K562 (cell line): ENCODE data around the gene SLC39A11. TPM values are rescaled to one million over a fixed set of nuclear protein-coding genes. Genes with fewer than 3 reads are reported as not detected.

Experiments
- ATAC-seq: fragments of 200-7000 bp; cut with Tn5 transposase; 3 replicates; pipeline ENCODE4 v1.9.1; 2020; ENCODE audit warnings: moderate library complexity
- BruUV-seq: library from RNA; stranded (reverse); fragments of 400-500 nt; replicated peaks from 2 replicates; lab custom pipeline; 2021; lab: Mats Ljungman, UMichigan
- CTCF ChIA-PET: fragments of 300-600 bp; formaldehyde crosslinking; extraction: SDS; loops from one replicate; lab custom pipeline; 2021; ENCODE audit warnings: low intra/inter-chr PET ratio; lab: Yijun Ruan, JAX
- POLR2A ChIA-PET: fragments of 300-600, 350-650 bp; sonication (Branson Sonifier 250); formaldehyde crosslinking; extraction: SDS; loops from one replicate; lab custom pipeline; 2021; ENCODE audit warnings: antibody characterized with exemption, inconsistent platforms; lab: Yijun Ruan, JAX
- DNase-seq, 4 experiments: peaks; one replicate each; pipeline versions ENCODE4 v3.0.0 to v3.0.0-alpha.2; 2011 to 2018; ENCODE audit warnings: low spot score in 3 of 4, mixed read lengths in 3 of 4; ENCODE audit errors: extremely low read depth in 1 of 4
- FAIRE-seq: peaks from 2 replicates; lab custom pipeline; 2011; peaks lifted over from hg19 to GRCh38; lab: Jason Lieb, UNC
- H2AFZ ChIP-seq: 2 replicates; pipeline ENCODE4 v1.6.0; 2011; ENCODE audit warnings: low read depth, low read length, control low read depth, inconsistent platforms
- H3K27ac ChIP-seq: fragments of 200-600 bp; 3 replicates; pipeline ENCODE4 v1.8.0; 2011; ENCODE audit warnings: low read depth, mild to moderate bottlenecking, control low read depth, inconsistent platforms, low read length, moderate library complexity, mixed read lengths; ENCODE audit errors: extremely low read depth
- H3K27me3 ChIP-seq, 2 experiments: fragments of 300-600 bp in 1 of 2; 2 replicates in 1 of 2; 3 replicates in 1 of 2; pipeline versions ENCODE4 v1.6.0 to v1.8.0; 2011; ENCODE audit warnings: inconsistent platforms in 2 of 2, low read length in 2 of 2, mild to moderate bottlenecking in 1 of 2, mixed read lengths in 1 of 2, moderate library complexity in 1 of 2; ENCODE audit not compliant: control insufficient read depth in 2 of 2, insufficient read depth in 2 of 2
- H3K36me3 ChIP-seq: fragments of 300-600 bp; 3 replicates; pipeline ENCODE4 v1.8.0; 2011; ENCODE audit warnings: mild to moderate bottlenecking, low read length, inconsistent platforms; ENCODE audit not compliant: control insufficient read depth, insufficient read depth
- H3K4me1 ChIP-seq, 2 experiments: fragments of 200-600 bp in 1 of 2; replicated peaks in 1 of 2; 2 replicates in 1 of 2; 3 replicates in 1 of 2; pipeline versions ENCODE4 v1.5.1 to v1.8.0; 2011; ENCODE audit warnings: inconsistent platforms in 2 of 2, low read length in 2 of 2, mild to moderate bottlenecking in 1 of 2, mixed read lengths in 1 of 2, moderate library complexity in 1 of 2; ENCODE audit not compliant: control insufficient read depth in 2 of 2, insufficient read depth in 2 of 2
- H3K4me2 ChIP-seq: 2 replicates; pipeline ENCODE4 v1.6.1; 2011; ENCODE audit warnings: low read length, control low read depth, inconsistent platforms, mixed read lengths; ENCODE audit not compliant: insufficient read depth
- H3K4me3 ChIP-seq: fragments of 200-600 bp; sonication (generic), shearing (Covaris generic); 2 replicates; pipeline ENCODE4 v1.5.1; 2016; ENCODE audit warnings: control low read depth, inconsistent platforms
- H3K79me2 ChIP-seq: fragments of 200-600 bp; 3 replicates; pipeline ENCODE4 v1.8.0; 2011; ENCODE audit warnings: low read length, inconsistent platforms; ENCODE audit not compliant: control insufficient read depth, insufficient read depth
- H3K9ac ChIP-seq, 2 experiments: 2 replicates each; pipeline versions ENCODE4 v1.6.0 to v1.6.1; 2011; ENCODE audit warnings: low read depth in 2 of 2, low read length in 2 of 2, control low read depth in 1 of 2, inconsistent platforms in 1 of 2, mild to moderate bottlenecking in 1 of 2, mixed read lengths in 1 of 2; ENCODE audit not compliant: insufficient read depth in 1 of 2
- H3K9me1 ChIP-seq: one replicate; pipeline ENCODE4 v1.6.0; 2011; ENCODE audit warnings: inconsistent platforms, mild to moderate bottlenecking, low read length, moderate library complexity; ENCODE audit not compliant: control insufficient read depth, insufficient read depth
- H3K9me3 ChIP-seq: replicated peaks from 2 replicates; pipeline ENCODE4 v1.5.1; 2011; ENCODE audit warnings: low read depth, low read length, inconsistent platforms; ENCODE audit not compliant: control insufficient read depth, insufficient read depth
- H4K20me1 ChIP-seq: replicated peaks from 2 replicates; pipeline ENCODE4 v1.6.1; 2011; ENCODE audit warnings: low read length, inconsistent platforms, mixed read lengths; ENCODE audit not compliant: control insufficient read depth, insufficient read depth
- KDM5B ChIP-seq: fragments of 200-600 bp; sonication (generic); IDR thresholded peaks from 2 replicates; pipeline ENCODE4 v1.6.1; 2012; ENCODE audit warnings: low read depth, mild to moderate bottlenecking, moderate library complexity, low read length, control low read depth, inconsistent platforms; ENCODE audit not compliant: insufficient replicate concordance
- PHB2 ChIP-seq: fragments of 450-650 bp; IDR thresholded peaks from 2 replicates; pipeline ENCODE4 v1.6.1; 2017; ENCODE audit warnings: low read depth
- POLR3G ChIP-seq: IDR thresholded peaks from 2 replicates; pipeline ENCODE4 v1.6.1; 2011; ENCODE audit not compliant: insufficient read length, insufficient replicate concordance; ENCODE audit errors: extremely low read depth
- ZEB2 ChIP-seq: fragments of 450-650 bp; IDR thresholded peaks from 2 replicates; pipeline ENCODE4 v1.6.1; 2016
- ZKSCAN8 ChIP-seq: fragments of 200-800 bp; sonication (Bioruptor generic); IDR thresholded peaks from 2 replicates; pipeline ENCODE4 v1.6.1; 2016; ENCODE audit warnings: missing genetic modification characterization, missing compliant biosample characterization
- ZNF239 ChIP-seq: fragments of 250-450 bp; sonication (Bioruptor Pico); IDR thresholded peaks from 2 replicates; pipeline ENCODE4 v1.4.0; 2020; ENCODE audit warnings: mild to moderate bottlenecking
- ZNF444 ChIP-seq: fragments of 250-450 bp; sonication (Bioruptor Pico); IDR thresholded peaks from 2 replicates; pipeline ENCODE4 v1.4.0; 2020; ENCODE audit warnings: mild to moderate bottlenecking, moderate library complexity
- WGBS: fragments of 100-300 bp; shearing (Covaris generic); methylation state at CpG from one replicate; pipeline ENCODE4 v1.1.6; 2016; ENCODE audit warnings: low coverage, mixed read lengths; ENCODE audit not compliant: insufficient coverage; ENCODE audit errors: missing lambda C conversion rate; 5-methylcytosine and 5-hydroxymethylcytosine counted together
- in situ Hi-C: fragments of 300-500 bp; cut with MboI; formaldehyde crosslinking; loops from 4 replicates; pipeline ENCODE4 v1.15.0; 2018; ENCODE audit warnings: inconsistent platforms, mixed read lengths
- intact Hi-C: fragments of 100-400 bp; cut with micrococcal nuclease; formaldehyde crosslinking; loops from 2 replicates; pipeline ENCODE4 v1.14.2; 2022
- polyA plus RNA-seq, 8 experiments: library from polyadenylated mRNA; depleted of rRNA in 4 of 8; stranded (reverse) in 5 of 8; unstranded in 3 of 8; fragments of >200 nt; fragmentation: Nextera tagmentation in 2 of 8; fragmentation: Illumina TruSeq in 1 of 8; extraction: Ambion mirVana in 2 of 8; extraction: Trizol in 1 of 8; gene quantifications; 2 replicates each; pipeline versions ENCODE4 v1.2.1 to v1.2.3, GENCODE V29; 2011 to 2014; ENCODE audit warnings: inconsistent platforms in 1 of 8, missing spikeins in 1 of 8
- total RNA-seq, 7 experiments: library from RNA; depleted of rRNA in 6 of 7; stranded (reverse); fragments of >200 nt in 6 of 7; fragmentation: Illumina TruSeq in 2 of 7; extraction: Trizol in 2 of 7; gene quantifications; 2 replicates each; pipeline versions ENCODE4 v1.2.1 to v1.2.3, GENCODE V29; 2011 to 2021; ENCODE audit warnings: low replicate concordance in 1 of 7
- TF ChIP-seq, protein P1 (sequence below): sonication (generic); formaldehyde crosslinking; IDR thresholded peaks from 2 replicates; pipeline ENCODE4 v1.5.0; 2020; ENCODE audit warnings: missing genetic modification reagents
- TF ChIP-seq, protein P2 (sequence below): fragments of 250-450 bp; sonication (Bioruptor Pico); IDR thresholded peaks from 2 replicates; pipeline ENCODE4 v1.6.1; 2021; ENCODE audit warnings: mild to moderate bottlenecking
- TF ChIP-seq, protein P3 (sequence below): sonication (generic); formaldehyde crosslinking; IDR thresholded peaks from 2 replicates; pipeline ENCODE4 v1.8.1; 2023; ENCODE audit warnings: mild to moderate bottlenecking, missing genetic modification reagents
- TF ChIP-seq, protein P4 (sequence below): sonication (generic); formaldehyde crosslinking; IDR thresholded peaks from 2 replicates; pipeline ENCODE4 v1.8.0; 2022; ENCODE audit warnings: mild to moderate bottlenecking, missing genetic modification reagents

Gene SLC39A11
- total and polyA plus RNA-seq, 9 of the 15 experiments (the other 6 are each of a cell fraction or from before 2014, with no cell fraction given) = 10.5 to 26.4 (median 13.4) TPM

DNA sequence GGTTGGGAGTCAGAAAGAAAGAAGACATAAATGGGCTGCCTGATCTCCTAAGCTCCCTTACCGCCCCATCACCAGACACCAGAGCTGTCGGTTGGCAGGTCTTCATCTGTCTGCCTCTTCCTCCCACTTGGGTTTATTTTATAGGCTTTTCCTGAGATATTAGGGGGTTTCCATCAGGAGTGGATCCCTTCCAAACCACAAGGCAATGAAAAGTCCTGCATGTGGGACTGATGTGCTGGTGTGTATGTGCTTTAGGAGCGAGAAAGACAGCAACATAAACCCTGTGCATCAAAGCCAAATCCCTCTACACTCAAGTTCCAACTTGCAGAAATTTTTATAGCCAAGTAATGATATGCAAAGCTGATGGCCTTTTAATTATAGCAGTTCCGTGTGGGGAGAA is 389.5 kb downstream of the SLC39A11 start:
- CTCF ChIA-PET = no interaction called here
- intact Hi-C loops (no loop called here), in situ Hi-C loops (no loop called here)
- no TSS peak for BruUV-seq
- no peaks in the 10 kb centered on the region for H3K36me3 ChIP-seq
- POLR2A ChIA-PET = no interaction called here
- no peaks in the 10 kb centered on the region for H3K79me2 ChIP-seq
- ATAC-seq (no peak), DNase-seq (no peak), FAIRE-seq (no peak)
- H3K27me3 ChIP-seq = no peaks in the 10 kb centered on the region; a peak in 1 of 5 replicates
- no peak overlapping the region for H3K27ac ChIP-seq
- H3K9me1 ChIP-seq = no peaks in the 10 kb centered on the region
- no peaks in the 10 kb centered on the region for H3K4me1 ChIP-seq
- H3K4me3 ChIP-seq = no peak overlapping the region
- no peaks in the 10 kb centered on the region for H4K20me1 ChIP-seq
- H2AFZ ChIP-seq = no peak overlapping the region
- H3K9ac ChIP-seq = no peak overlapping the region
- H3K4me2 ChIP-seq = no peak overlapping the region
- WGBS = 15% methylated on average over 4 of the region's 4 CpGs
- H3K9me3 ChIP-seq = no peaks in the 10 kb centered on the region
- TF ChIP-seq, protein P1, sequence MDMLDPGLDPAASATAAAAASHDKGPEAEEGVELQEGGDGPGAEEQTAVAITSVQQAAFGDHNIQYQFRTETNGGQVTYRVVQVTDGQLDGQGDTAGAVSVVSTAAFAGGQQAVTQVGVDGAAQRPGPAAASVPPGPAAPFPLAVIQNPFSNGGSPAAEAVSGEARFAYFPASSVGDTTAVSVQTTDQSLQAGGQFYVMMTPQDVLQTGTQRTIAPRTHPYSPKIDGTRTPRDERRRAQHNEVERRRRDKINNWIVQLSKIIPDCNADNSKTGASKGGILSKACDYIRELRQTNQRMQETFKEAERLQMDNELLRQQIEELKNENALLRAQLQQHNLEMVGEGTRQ = no peak
- no peak for TF ChIP-seq PHB2
- TF ChIP-seq KDM5B = no peak
- TF ChIP-seq ZNF239 (CRISPR knock-in tag) = no peak
- TF ChIP-seq, protein P2, sequence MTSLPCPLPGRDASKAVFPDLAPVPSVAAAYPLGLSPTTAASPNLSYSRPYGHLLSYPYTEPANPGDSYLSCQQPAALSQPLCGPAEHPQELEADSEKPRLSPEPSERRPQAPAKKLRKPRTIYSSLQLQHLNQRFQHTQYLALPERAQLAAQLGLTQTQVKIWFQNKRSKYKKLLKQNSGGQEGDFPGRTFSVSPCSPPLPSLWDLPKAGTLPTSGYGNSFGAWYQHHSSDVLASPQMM (CRISPR knock-in tag) = no peak
- TF ChIP-seq ZKSCAN8 = no peak
- TF ChIP-seq, protein P3, sequence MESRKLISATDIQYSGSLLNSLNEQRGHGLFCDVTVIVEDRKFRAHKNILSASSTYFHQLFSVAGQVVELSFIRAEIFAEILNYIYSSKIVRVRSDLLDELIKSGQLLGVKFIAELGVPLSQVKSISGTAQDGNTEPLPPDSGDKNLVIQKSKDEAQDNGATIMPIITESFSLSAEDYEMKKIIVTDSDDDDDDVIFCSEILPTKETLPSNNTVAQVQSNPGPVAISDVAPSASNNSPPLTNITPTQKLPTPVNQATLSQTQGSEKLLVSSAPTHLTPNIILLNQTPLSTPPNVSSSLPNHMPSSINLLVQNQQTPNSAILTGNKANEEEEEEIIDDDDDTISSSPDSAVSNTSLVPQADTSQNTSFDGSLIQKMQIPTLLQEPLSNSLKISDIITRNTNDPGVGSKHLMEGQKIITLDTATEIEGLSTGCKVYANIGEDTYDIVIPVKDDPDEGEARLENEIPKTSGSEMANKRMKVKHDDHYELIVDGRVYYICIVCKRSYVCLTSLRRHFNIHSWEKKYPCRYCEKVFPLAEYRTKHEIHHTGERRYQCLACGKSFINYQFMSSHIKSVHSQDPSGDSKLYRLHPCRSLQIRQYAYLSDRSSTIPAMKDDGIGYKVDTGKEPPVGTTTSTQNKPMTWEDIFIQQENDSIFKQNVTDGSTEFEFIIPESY (CRISPR knock-in tag) = no peak
- TF ChIP-seq, protein P4, sequence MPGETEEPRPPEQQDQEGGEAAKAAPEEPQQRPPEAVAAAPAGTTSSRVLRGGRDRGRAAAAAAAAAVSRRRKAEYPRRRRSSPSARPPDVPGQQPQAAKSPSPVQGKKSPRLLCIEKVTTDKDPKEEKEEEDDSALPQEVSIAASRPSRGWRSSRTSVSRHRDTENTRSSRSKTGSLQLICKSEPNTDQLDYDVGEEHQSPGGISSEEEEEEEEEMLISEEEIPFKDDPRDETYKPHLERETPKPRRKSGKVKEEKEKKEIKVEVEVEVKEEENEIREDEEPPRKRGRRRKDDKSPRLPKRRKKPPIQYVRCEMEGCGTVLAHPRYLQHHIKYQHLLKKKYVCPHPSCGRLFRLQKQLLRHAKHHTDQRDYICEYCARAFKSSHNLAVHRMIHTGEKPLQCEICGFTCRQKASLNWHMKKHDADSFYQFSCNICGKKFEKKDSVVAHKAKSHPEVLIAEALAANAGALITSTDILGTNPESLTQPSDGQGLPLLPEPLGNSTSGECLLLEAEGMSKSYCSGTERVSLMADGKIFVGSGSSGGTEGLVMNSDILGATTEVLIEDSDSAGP (CRISPR knock-in tag) = no peak
- TF ChIP-seq ZEB2 = no peak
- no peak for TF ChIP-seq ZNF444 (CRISPR knock-in tag)
- TF ChIP-seq POLR3G = no peak
